Mesothelial cell of epicardium (in vitro differentiated cells): ENCODE data around the gene RAD51B. TPM values are rescaled to one million over a fixed set of nuclear protein-coding genes. Genes with fewer than 3 reads are reported as not detected.
"Not testable (repeated sequence)": the region's sequence is repeated elsewhere in the genome, so short reads cannot be mapped to it uniquely, and the experiment has no call there.

Experiments
- DNase-seq, 2 experiments: peaks; one replicate each; pipeline ENCODE4 v3.0.0; 2021; ENCODE audit warnings: low spot score in 2 of 2; ENCODE audit not compliant: unreplicated experiment in 2 of 2
- H3K27ac Mint-ChIP-seq: 2 replicates; pipeline ENCODE4 v1.8.0; 2021; ENCODE audit warnings: mixed read lengths
- H3K27me3 Mint-ChIP-seq: 2 replicates; pipeline ENCODE4 v1.8.0; 2021; ENCODE audit warnings: low read depth, mixed read lengths
- H3K36me3 Mint-ChIP-seq: 2 replicates; pipeline ENCODE4 v1.8.0; 2021; ENCODE audit warnings: mixed read lengths
- H3K4me1 Mint-ChIP-seq: 2 replicates; pipeline ENCODE4 v1.8.0; 2021; ENCODE audit warnings: mixed read lengths
- H3K4me3 Mint-ChIP-seq: 2 replicates; pipeline ENCODE4 v1.8.0; 2021; ENCODE audit warnings: mild to moderate bottlenecking, moderate library complexity, mixed read lengths
- H3K9me3 Mint-ChIP-seq: 2 replicates; pipeline ENCODE4 v1.8.0; 2021; ENCODE audit warnings: mixed read lengths
- total RNA-seq: library from RNA; stranded (reverse); gene quantifications from 3 replicates; pipeline ENCODE4 v1.2.1, GENCODE V29; 2021
- TF ChIP-seq, protein P1 (sequence below): fragments of 200-600 bp; sonication (generic); IDR thresholded peaks from one replicate; pipeline ENCODE4 v1.5.0; 2021; ENCODE audit warnings: antibody characterized with exemption; ENCODE audit not compliant: unreplicated experiment

Gene RAD51B
- total RNA-seq, 1 donor from 2014 or later: 34.7 TPM

DNA sequence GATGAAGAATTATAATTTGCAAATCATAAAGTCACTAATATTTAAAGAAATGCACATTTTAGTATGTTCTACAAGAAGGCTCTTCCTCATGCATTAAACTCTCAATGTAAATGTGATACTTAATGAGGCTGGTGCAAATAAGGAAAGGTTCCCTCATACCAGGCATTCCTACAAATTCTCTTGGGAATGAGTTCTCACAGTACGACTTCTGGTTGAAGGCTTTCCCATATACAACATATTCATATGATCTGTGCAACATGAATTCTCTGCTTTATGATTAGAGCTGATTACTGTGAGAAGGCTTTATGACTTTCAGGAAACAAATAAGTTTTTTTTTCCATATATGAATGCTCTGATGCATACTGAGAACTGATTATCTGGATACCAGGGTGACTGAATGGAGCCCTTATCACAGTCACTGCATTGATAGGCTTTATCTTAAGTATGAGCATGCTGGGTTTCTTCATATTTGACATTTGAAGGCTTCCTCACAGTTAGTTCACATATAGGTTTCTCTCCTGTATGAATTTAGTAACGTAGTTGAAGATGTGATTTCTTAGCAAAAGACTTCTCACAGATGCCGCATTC is 293.9 kb downstream of the RAD51B start:
- DNase-seq: no peak
- TF ChIP-seq, protein P1, sequence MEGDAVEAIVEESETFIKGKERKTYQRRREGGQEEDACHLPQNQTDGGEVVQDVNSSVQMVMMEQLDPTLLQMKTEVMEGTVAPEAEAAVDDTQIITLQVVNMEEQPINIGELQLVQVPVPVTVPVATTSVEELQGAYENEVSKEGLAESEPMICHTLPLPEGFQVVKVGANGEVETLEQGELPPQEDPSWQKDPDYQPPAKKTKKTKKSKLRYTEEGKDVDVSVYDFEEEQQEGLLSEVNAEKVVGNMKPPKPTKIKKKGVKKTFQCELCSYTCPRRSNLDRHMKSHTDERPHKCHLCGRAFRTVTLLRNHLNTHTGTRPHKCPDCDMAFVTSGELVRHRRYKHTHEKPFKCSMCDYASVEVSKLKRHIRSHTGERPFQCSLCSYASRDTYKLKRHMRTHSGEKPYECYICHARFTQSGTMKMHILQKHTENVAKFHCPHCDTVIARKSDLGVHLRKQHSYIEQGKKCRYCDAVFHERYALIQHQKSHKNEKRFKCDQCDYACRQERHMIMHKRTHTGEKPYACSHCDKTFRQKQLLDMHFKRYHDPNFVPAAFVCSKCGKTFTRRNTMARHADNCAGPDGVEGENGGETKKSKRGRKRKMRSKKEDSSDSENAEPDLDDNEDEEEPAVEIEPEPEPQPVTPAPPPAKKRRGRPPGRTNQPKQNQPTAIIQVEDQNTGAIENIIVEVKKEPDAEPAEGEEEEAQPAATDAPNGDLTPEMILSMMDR: no peak
- H3K36me3 Mint-ChIP-seq: no peaks in the 10 kb centered on the region
- peak overlapping the region; percentile 89 for H3K27ac Mint-ChIP-seq
- peaks cover under 1% of the 10 kb centered on the region for H3K9me3 Mint-ChIP-seq
- no peak overlapping the region for H3K4me3 Mint-ChIP-seq
- peaks cover 55% of the 10 kb centered on the region for H3K4me1 Mint-ChIP-seq
- no peaks in the 10 kb centered on the region for H3K27me3 Mint-ChIP-seq

- not testable (repeated sequence) for DNase-seq, H3K36me3 Mint-ChIP-seq, H3K27ac Mint-ChIP-seq, H3K4me3 Mint-ChIP-seq, H3K9me3 Mint-ChIP-seq, H3K27me3 Mint-ChIP-seq
- peaks cover 38% of the 10 kb centered on the region for H3K4me1 Mint-ChIP-seq
Observed at GRCh38 chr14:68115952-68116351, 296.4 kb downstream of the RAD51B start.

- peaks cover 36% of the 10 kb centered on the region for H3K4me1 Mint-ChIP-seq
- TF ChIP-seq, protein P1: no peak
- H3K36me3 Mint-ChIP-seq: peaks cover 8% of the 10 kb centered on the region
- H3K4me3 Mint-ChIP-seq: no peak overlapping the region
- H3K27me3 Mint-ChIP-seq: no peaks in the 10 kb centered on the region
- H3K27ac Mint-ChIP-seq: no peak overlapping the region
- peaks cover 18% of the 10 kb centered on the region for H3K9me3 Mint-ChIP-seq
- no peak for DNase-seq
Observed at GRCh38 chr14:68122651-68123050, 303.1 kb downstream of the RAD51B start.

DNA sequence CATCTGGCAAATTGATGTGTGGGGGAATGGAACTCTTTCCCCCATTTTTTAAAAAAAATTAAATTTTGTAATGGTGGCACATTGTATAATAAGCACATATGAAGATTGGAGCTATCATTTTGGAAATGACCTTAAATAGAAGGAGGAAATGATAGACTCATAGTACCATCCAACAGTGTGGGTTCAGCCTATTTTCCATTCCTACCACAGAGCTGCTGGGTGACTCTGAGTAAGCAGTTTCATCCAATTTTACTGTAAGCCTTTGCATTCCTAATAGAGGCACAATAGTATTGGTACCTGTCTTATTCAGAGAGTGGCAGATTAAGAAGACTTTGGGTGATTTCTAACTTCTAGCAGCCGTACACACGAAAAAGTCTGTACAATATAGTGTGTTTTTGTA is 304.5 kb downstream of the RAD51B start:
- H3K27me3 Mint-ChIP-seq: no peaks in the 10 kb centered on the region
- H3K36me3 Mint-ChIP-seq: peaks cover 8% of the 10 kb centered on the region
- TF ChIP-seq, protein P1: no peak
- H3K9me3 Mint-ChIP-seq: peaks cover 18% of the 10 kb centered on the region
- no peak overlapping the region for H3K4me3 Mint-ChIP-seq
- no peak for DNase-seq
- H3K27ac Mint-ChIP-seq: no peak overlapping the region
- H3K4me1 Mint-ChIP-seq: peaks cover 27% of the 10 kb centered on the region

DNA sequence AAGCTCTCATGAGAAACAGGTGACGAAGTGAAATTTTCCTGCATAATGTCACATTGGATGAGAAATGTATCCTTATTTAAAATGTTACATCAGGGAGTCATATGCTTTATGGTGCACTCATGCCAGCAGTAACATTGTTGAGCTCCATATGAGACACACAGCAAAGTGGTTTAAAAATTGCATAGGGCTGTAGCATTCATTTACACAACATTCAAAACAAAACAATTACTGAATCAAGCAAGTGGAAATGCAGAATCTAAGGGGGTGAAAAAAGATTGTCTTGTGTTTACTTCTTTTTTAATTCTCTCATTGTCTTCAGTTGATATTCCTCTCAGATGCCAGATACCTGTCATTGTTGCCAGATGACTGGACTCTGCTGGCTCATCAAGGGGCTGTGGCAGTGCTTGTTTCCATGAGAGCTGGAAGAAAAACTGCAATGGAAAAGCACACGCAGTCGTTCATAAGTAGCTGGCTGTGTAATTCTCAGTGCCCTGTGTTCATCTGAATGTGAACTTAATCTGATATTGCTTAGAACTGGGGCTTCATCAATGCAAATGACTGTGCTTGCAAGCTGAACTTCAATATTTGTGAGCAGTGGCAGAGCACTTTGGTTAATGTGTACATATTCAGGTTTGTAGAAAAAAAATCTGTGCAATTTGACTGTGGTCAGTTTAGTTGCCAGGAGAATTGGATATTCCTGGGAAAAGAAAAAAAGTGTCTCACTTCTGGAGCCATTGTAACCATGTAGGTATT is 305.6 kb downstream of the RAD51B start:
- H3K27ac Mint-ChIP-seq: peak overlapping the region; percentile 77
- no peak for DNase-seq
- peaks cover 18% of the 10 kb centered on the region for H3K9me3 Mint-ChIP-seq
- peaks cover 28% of the 10 kb centered on the region for H3K4me1 Mint-ChIP-seq
- H3K27me3 Mint-ChIP-seq: no peaks in the 10 kb centered on the region
- TF ChIP-seq, protein P1: no peak
- H3K36me3 Mint-ChIP-seq: peaks cover 8% of the 10 kb centered on the region
- H3K4me3 Mint-ChIP-seq: no peak overlapping the region

GRCh38 chr14:68127166-68127565 is 307.6 kb downstream of the RAD51B start:
- Mint-ChIP-seq H3K4me1 (peaks cover 39% of the 10 kb centered on the region), H3K36me3 (no peaks in the 10 kb centered on the region), H3K27me3 (no peaks in the 10 kb centered on the region), H3K4me3 (no peak overlapping the region), H3K27ac (peak overlapping the region; percentile 56), H3K9me3 (peaks cover 3% of the 10 kb centered on the region)
- no peak for DNase-seq
- TF ChIP-seq, protein P1: no peak
